ENCODE results near the gene AKAP6.
"Not testable (repeated sequence)": the region's sequence is repeated elsewhere in the genome, so short reads cannot be mapped to it uniquely, and the experiment has no call there.

AKAP6 gene

DNA sequence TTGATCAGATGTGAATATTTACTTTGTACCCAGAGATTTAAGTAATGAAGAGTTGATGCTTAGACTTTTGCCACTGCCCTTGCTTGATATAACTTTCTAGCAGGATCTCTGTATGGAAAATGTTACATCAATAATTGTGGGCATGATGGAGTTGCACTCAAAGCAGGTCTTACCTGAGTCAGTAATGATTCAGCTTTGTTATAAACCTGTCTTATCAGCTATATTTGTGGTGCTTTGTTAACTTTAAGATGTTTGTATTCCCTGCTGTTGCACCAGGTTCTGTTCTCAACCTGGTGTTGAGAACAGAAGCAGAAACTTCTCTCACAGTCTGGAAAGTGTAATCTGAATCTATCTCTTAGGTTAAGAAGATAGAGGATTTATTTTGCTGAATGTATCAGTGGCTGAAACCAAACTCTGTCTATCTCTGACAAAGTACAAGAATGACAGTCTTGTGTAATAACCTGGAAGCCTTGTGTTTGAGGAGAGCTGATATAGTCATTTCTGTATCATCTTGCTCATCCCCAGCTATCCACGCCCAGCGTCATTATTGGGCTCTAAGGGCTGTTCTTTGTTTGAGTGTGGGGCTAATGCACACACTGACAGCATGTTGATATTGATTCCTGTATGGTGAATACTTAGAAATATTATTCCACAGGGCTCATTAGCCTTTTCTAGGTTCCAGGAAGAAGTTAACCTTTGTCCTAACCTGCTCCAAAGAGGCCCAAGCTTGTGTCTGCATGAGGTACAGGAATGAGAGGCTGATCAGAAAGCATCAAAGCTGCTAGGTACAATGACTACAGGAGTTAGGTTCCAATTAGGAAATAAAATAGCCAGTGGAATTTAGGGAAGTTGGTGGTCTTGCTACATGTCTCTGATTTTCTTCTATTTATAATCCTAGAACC, 3.6 kb downstream of the AKAP6 start:
- no peak for DNase-seq

DNA sequence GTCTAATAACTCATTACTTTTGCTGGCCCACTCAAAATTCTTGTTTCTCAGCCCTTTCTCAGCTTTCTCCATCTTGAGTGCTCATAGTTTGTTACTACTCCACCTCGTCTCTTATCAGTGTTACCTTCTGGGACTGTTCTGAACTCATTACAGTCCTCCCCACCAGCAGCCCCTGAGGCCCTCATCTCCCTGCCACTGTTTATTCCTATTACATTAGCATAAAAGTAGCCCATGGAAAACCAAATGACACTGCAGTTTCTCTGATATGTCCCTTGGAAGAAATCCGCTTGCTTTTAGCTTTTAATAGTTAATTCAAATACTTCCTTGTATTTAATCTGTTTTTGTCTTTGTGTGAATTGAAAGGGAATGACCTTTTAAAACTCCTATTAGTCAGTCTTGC, 7.6 kb downstream of the AKAP6 start:
- no peak for DNase-seq

DNA sequence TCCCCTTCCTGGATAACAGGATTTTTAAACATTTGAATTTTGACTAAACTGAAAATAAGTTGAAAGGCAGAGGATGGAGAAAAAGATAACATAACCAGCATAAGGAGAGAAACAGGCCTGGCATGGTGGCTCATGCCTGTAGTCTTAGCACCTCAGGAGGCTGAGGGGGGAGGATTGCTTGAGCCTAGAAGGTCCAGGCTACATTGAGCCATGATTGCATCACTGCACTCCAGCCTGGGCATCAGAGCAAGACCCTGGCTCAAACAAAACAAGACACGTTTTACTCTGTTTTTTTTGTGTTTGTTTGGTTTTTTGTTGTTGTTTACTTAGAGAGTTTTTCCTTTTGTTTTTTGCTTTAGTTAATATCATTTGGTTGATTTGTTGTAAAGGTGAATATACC, 8.7 kb downstream of the AKAP6 start:
- DNase-seq, result no peak

DNA sequence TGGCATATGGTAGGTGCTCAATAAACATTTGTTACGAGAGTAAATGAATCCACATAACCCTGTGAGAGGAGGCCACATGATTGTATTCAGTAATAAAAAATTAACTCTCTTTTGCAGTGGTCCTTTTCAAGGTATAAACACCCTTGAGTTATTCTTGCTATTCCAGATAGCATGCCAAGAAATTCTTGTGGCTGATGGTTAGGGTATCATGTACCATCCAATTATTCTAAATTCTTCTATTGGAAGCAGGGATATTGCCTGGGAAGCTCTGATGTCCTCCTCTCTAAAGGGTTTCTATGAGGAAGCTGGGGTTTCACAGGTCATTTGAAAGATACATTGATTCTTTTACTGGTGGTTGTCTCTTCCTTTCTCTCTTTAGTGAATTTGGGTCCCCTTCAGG, 10.1 kb downstream of the AKAP6 start:
- DNase-seq, result no peak

DNA sequence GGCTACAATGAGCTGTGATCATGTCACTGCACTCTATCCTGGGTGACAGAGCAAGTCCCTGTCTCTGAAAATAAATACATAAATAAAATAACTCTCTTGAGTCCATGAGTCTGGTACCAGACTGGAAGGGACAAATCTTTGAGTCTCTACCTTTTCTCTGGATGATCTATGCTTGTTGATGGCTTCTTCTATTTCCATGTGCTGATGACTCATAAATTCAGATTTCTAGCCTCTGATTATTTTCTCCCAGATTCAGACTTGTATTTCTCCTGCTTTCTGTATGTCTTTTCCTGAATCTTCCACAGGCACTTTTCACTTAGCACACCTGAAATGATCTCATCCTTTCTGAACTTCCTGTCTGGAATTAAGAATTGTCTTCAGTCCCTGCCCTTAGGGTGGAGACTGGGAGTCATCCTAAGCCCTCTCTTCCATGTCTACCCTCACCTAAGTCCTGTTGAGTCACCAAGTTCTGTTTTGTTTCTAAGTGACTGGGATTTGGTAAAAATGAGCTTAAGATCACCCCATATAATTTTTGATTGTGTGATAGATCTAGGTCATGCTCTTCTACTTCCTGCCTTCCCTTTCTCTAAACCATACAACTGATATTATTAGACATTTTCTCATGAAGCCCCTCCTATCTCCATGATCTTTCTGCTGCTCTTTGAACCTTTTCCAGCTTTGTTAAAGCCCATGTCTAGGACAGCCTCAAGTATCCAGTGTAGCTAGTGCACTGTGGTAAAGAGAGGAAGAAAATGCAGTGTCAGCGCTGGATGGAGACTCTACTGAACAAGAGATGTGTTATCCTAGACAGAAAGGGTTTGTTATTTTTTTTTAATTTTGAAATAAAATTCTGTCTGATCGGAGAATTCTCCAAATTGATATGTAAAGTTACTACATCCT, 13.1 kb downstream of the AKAP6 start:
- no peak for DNase-seq

DNA sequence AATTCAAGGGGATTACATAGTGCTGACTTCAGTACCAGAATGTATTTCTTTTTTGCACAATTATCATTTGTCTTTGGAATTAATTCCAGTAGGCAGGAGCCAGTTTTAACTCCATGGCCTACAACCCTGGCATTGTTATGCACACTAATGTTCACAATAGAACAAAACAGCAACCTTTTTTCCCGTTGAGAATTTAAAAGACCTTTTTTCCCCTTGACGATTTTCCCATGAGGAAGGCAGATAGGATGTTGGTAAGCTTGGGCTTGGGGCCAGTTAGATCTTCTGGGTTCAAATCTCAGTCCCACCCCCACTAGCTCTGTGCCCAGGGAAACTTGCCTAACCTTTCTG, 13.7 kb downstream of the AKAP6 start:
- DNase-seq, result no peak

DNA sequence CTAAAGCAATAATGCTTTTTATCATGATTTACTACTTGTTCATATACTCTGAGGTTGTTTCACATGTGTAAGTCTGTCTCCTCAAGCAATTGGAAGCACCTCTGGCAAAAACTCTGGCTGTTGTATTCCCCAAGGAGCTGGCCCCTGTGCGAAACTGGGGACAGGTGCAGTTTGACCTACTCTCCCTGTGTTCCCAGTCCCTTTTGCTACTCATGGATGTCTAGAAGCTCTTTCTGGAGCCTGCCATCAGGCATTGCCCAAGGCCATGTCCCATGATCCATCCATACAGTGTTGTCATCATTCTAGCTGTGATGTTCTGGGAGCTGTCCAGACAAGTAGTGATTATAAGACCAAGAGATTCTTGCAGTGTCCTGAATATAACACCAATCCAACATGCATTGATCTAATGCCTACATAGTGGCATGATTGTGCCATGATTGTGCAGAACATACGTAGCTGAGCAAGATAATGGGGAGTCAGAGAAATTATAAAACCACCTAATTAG, 14.9 kb downstream of the AKAP6 start:
- no peak for DNase-seq

DNA sequence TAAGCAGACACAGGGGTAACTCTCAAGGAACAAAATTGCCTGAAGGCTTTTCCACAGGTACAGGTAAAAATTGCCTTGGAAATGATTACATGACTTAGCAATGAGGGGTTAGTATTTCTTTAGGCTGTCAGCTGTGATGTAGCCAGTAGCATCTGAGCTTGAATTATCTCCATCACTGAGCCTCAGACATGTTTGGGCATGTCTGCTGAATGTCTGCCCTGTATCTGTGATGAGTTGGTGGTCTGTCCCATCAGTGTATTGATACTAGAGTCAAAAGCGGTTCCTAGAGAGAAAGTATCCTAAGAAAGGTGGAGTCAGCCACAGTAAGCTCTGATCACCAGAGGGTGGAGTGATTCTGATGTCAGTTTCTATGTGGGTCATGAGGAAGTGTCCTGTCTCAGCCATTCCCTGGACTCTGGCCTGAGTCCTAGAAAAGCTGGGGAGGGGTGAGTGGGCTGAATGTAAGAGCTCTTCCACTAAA, 16.3 kb downstream of the AKAP6 start:
- DNase-seq, result no peak

DNA sequence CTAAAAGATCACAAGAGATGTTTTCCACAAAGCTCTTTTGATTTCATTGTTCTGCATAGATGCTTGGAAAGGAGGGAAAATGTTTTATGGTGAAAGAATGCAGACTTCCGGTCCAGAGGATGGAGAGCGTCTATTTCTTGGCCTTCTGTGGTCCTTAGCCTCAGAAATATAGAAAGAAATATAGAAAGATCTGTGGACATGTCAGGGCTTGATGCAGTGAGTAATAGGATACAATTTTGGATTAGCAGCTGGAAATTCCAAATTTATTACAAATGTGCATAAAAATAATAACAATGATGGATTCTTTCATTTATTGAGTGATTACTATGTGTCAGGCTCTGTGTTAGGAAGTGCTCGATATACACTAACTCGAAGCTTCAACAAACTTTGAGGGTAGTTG, 20.2 kb downstream of the AKAP6 start:
- no peak for DNase-seq

DNA sequence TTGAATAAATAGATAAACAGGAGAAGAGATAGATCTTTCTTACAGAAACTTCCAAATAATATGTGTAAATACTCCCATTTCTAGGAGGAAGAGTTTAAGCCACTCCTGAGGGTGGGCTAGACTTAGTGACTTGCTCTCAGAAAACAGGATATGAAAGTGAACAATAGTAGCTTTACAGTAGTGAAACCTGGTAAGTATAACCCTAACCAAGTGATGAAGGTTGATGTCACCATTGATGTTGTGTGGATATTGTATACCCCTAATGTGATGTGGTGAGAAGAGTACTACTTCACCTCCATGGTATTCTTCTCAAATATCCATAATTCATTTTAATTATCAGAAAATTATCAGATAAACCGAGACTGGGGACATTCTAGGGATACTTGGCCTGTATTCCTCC, 20.9 kb downstream of the AKAP6 start:
- no peak for DNase-seq

DNA sequence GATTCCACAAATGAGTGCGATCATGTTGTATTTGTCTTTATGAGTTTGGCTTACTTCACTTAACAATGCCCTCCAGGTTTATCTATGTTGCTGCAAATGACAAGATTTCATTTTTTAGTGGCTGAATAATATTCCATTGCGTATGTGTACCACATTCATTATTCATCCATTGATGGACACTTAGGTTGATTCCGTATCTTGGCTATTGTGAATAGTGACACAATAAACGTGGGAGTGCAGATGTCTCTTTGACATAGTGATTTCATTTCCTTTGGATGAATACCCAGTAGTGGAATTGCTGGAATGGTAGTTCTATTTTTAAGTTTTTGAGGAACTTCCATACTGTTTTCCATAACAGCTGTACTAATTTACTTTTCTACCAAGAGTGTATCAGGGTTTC, 23.5 kb downstream of the AKAP6 start:
- DNase-seq, result no peak

DNA sequence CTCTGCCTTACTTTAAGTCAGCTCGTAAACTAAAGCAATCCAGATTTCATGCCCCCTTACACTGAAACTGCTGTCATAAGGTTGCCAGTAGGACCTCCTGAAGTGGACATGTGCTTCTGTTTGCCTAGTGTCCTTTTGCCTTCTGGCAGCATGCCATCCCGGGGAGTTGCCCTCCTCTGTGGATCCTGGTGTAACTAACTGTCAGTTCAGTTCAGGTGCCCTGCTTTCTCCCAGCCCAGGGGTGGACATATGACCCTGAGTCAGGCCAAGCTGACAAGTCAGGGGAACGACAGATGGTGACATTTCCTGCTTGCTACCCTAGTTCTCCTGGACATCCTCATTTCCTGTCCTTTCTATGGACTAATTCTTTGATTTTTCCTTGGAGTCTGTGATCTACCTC, 25.6 kb downstream of the AKAP6 start:
- DNase-seq, result no peak

DNA sequence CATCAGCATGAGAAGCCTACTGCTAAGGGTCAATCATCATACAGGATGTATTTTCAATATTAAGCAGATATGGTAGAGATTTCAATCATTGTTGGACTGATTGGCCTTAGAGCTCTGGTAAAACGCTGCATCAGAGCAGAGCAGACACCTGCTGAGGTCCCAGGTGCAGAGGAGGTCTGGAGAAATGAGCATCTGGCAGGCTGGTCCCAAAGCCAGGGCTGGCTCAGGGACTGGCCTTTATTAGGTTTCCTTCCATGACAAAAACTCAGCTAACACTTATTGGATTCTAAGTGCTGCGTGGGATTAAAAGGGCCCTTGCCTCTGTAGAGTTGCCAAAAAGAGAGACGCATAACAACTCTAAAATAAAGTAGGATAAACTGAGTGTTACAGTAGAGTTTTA, 29.7 kb downstream of the AKAP6 start:
- DNase-seq, result no peak

DNA sequence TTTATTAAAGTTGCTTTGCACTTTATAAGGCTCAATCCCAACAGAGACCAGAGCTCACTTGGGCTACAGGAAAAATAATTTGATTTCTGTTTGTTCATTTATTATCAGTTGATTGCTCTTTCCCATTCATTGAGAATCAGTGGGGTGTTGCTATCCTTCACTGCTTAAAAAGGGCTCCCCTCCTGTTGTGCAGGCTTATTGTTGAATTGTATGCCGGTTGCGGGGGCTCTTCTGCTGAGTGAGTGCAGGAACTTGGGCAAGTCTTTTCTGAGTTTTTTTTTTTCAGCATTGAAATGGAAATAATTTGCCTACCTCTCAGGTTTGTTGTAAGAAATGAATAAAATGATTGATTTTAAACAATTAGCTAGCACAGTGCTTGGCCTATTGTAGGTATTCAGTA, 32.6 kb downstream of the AKAP6 start:
- no peak for DNase-seq

DNA sequence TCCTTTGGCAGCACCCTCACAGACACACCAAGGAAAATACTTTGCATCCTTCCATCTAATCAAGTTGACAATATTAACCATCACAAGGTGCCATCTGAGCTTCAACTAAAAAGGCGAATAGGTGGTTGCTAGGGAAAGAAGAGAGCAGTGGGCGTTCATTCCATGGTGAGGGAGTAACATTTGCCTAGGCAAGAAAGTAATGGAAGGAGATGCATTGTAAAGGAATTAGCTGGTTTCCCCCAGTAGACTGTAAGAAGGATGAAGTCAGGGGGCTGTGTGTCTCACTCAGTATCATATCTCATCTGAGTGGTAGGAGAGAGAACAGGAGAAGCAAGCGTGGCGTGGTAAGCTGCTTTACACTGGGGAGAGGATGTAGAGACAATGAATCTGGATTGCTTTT, 34.7 kb downstream of the AKAP6 start:
- no peak for DNase-seq

DNA sequence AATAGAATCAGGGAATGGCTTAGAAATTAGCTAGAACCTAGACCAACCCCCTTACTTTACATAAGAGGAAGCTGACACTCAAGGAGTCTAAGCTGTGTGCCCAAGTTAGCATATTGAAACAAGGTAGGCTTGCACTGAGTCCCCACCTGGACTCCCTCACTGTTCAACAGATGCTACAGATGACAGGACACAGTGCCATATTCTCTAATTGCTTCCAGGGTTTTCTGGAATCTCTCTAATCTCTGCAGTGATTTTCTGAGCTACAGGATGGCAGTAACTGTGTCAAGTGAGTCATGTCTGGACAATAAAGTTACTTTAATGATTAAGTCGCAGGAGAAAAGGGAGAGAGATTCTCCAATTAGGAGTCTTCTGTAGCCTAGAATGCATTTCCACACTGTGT, 35.8 kb downstream of the AKAP6 start:
- no peak for DNase-seq

DNA sequence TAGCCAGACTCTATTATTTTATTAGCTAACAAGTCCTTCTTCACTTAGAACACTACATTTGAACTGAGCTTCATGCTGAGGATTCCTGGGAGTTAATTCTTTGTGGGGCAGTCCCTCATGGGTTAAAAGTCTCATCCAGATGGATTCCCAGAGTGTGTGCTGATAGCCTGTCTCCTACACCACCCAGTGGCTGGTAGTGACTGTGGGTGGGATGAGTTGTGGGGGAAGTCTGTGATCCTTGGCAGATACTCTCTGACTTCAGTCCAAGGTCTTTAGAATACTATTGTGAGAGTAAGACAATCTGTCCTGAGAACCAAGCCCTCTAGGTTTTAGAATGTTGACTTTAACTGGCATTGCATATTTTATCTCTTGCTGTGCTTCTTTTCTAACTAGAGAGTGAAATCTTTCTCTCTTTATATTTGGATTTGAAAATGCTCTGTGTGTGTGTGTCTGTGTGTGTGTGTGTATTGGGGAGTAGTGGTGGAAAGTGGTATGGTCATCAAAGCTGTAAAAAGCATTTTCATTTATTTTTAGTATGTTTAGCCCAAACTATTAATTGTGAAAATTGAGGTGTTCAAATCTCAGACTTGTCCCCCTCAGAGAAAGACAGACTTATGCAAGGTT, 37.3 kb downstream of the AKAP6 start:
- no peak for DNase-seq

DNA sequence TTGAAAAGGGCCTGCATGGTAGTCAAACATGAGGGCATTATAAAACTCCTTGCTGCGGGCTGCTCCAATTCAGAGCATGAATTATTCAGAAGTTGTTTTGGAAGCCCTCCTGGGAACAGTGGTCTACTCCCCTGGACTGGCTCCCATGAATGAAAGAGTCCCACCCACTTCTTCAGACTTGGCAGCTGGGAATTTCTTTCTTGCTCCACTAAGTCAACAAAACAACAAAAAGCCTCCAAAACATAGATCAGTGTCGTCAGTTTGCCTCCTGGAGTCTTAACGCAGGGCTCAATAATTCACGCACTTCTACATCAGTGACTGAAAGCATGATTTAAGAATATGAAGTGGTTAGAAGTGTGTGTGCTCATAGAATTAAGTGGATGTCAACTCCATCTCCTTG, 37.9 kb downstream of the AKAP6 start:
- DNase-seq, result no peak

DNA sequence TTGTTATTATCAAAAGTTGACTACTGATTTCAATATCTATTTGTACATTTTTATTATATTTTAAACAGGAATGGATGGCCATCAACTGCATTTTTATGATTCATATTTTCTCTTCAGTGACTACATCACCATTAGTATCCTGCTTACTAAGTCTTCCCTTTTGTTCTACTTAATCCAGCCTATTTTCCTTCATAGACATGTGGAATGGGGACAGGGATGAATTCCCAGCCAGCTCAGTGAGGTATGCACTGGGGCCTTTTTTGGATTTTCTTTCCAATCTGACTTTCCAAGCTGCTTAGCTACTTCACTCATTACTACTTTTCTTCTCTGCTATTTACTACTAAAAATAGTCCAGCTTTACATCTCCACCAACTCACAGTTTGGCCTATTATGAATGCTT, 38.4 kb downstream of the AKAP6 start:
- no peak for DNase-seq

DNA sequence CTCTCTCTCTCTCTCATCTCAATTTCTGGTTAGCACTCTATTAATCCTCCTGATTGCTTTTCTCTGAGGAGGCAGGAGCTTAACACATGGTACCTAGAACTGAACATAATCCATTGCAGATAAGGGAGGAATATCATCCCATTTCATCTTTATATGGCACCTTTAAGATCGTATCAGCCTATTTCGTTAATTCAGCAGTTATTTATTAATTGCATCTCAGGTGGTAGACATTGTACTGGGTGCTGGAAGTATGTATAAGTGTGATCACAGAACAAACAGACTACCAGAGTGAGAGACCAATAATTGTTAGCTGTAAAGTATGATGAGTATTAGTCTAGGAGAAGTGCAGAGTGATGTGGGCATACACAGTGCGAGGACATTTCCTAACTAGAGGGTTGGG, 39.0 kb downstream of the AKAP6 start:
- DNase-seq, result no peak

DNA sequence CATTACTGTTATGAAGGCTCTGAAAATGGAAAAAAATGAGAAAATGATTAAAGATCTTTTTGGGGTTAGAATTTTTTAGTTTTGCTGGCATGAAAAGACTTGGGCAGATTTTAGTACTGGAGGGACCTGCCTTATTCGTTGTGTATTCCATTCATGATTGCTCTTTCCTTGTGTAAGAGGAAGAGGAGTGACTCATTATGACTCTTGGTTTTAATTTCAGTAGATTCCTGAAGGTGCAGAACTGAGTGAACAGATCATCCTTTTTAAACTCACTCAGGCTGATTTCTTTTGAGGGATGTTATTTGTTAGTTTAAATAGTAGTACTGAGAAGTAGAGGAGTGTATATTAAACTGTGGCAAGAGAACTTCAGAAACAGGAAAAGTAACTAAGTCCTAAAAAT, 41.6 kb downstream of the AKAP6 start:
- no peak for DNase-seq

DNA sequence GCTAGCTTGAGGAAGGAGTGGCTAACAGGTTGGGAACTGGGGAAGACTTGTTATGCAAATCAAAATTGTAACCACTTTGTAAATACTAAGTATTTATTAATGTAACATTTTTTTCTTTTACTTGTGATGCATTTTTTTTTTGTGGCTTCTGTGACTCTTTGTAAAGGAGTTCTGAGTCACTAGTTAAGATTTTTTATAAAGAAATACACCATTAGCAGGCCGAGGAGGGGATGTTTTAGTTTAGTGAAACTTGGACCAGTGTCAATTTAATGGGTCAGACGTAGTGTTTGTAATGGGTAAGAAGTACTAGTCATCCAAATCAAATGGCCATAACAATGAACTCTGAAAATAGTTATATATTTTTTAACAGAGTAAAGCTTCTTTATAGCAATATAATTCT, 43.1 kb downstream of the AKAP6 start:
- DNase-seq, result no peak

DNA sequence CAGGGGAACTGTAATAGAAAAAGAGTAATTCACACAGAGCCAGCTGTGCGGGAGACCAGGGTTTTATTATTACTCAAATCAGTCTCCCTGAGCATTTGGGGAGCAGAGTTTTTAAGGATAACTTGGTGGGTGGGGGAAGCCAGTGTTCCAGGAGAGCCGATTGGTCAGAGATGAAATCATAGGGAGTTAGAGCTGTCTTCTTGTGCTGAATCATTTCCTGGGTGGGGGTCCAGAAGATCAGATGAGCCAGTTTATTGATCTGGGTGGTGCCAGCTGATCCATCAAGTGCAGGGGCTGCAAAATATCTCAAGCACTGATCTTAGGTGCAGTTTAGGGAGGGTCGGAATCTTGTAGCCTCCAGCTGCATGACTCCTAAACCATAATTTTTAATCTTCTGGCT, 44.1 kb downstream of the AKAP6 start:
- DNase-seq, result not testable (repeated sequence)
